ENCODE results near the gene FBXW11. TPM values are rescaled to one million over a fixed set of nuclear protein-coding genes. Genes with fewer than 3 reads are reported as not detected.

The FBXW11 gene
- total RNA-seq, 1 donor from 2014 or later, result 64.7 TPM

DNA sequence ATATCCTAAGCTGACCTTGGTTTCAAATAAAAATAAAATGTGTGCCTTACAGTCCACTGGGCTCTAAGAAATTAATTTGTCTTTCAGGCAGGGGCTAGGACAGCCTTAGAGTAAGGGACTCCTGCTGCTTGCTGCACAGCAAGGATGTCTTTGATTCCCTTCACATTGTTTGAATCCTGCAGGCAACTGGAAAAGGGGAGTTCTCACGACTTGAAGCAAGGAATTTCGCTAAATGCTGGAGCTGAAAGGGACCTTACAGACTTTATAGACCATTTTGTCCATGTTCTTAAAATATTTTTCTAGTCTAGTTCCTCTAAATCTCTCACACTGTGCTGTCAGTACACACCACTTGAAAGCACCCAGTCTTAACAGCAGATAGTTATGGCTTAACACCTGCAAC, 35.6 kb downstream of the FBXW11 start:
- H2AFZ ChIP-seq (ENCODE audit: low read depth, low read length), result no peak overlapping the region
- no peak for FAIRE-seq

DNA sequence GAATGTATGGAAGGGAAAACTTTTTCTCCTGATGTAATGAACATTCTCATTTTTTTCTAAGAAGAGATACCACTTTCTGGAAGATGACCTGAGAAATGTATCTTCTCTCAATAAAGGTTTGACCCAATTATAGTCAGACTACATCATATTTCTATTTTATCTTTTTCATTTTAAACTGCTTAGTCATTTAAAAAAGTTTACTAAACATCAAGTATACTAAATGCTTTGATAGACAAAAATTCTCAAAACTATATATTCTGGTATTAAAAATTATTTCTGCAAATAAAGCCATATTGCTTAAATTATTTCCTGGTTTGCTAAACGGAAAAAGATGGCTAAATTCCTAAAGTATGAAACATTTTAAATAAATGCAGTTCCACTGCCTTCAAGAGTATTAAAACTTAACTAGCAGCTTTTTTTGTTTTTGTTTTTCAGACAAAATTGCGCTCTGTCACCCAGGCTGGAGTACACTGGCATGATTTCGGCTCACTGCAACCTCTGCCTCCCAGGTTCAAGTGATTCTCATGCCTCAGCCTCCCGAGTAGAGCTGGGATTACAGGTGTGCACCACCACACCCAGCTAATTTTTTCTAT, 37.1 kb downstream of the FBXW11 start:
- H3K27me3 ChIP-seq (ENCODE audit: insufficient read depth, low read length), result no peaks in the 10 kb centered on the region
- H3K4me3 Mint-ChIP-seq (ENCODE audit: unreplicated experiment), result no peak overlapping the region
- H3K36me3 ChIP-seq (ENCODE audit: insufficient read depth, low read length), result no peaks in the 10 kb centered on the region
- H3K4me1 Mint-ChIP-seq (ENCODE audit: low read depth, unreplicated experiment), result peaks cover 20% of the 10 kb centered on the region
- TF ChIP-seq, protein P1, sequence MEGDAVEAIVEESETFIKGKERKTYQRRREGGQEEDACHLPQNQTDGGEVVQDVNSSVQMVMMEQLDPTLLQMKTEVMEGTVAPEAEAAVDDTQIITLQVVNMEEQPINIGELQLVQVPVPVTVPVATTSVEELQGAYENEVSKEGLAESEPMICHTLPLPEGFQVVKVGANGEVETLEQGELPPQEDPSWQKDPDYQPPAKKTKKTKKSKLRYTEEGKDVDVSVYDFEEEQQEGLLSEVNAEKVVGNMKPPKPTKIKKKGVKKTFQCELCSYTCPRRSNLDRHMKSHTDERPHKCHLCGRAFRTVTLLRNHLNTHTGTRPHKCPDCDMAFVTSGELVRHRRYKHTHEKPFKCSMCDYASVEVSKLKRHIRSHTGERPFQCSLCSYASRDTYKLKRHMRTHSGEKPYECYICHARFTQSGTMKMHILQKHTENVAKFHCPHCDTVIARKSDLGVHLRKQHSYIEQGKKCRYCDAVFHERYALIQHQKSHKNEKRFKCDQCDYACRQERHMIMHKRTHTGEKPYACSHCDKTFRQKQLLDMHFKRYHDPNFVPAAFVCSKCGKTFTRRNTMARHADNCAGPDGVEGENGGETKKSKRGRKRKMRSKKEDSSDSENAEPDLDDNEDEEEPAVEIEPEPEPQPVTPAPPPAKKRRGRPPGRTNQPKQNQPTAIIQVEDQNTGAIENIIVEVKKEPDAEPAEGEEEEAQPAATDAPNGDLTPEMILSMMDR (IDR thresholded peaks at IDR 0.05; ENCODE audit: insufficient read depth, low read depth, low read length), result no peak
- TF ChIP-seq EZH2 (IDR thresholded peaks at IDR 0.05; ENCODE audit: insufficient read depth, low read length), result no peak
- no peak overlapping the region for H2AFZ ChIP-seq (ENCODE audit: low read depth, low read length)
- no peaks in the 10 kb centered on the region for H3K9me3 Mint-ChIP-seq (ENCODE audit: unreplicated experiment)
- no peak overlapping the region for H3K27ac ChIP-seq (ENCODE audit: low read depth, low read length)
- peaks cover 86% of the 10 kb centered on the region for H4K20me1 ChIP-seq (ENCODE audit: insufficient read depth, low read length)
- FAIRE-seq (no peak), DNase-seq (ENCODE audit: low read depth) (no peak)
- peaks cover 96% of the 10 kb centered on the region for H3K79me2 ChIP-seq (ENCODE audit: insufficient read depth, low read length)
- H3K4me2 ChIP-seq (ENCODE audit: low read length), result no peak overlapping the region
- peaks cover 3% of the 10 kb centered on the region for H3K4me1 ChIP-seq (ENCODE audit: insufficient read depth, low read length)
- no peak overlapping the region for H3K4me3 ChIP-seq (ENCODE audit: insufficient read depth, low read depth, low read length)
- H3K27ac Mint-ChIP-seq (ENCODE audit: unreplicated experiment), result no peak overlapping the region
- H3K9ac ChIP-seq (ENCODE audit: low read length), result no peak overlapping the region
- H3K36me3 Mint-ChIP-seq (ENCODE audit: low read depth, unreplicated experiment), result peaks cover 3% of the 10 kb centered on the region
- no peaks in the 10 kb centered on the region for H3K9me3 ChIP-seq (ENCODE audit: insufficient read depth, low read depth, low read length)
- no peaks in the 10 kb centered on the region for H3K27me3 Mint-ChIP-seq (ENCODE audit: low read depth, unreplicated experiment)

More for the DNA sequence above, 35.6 kb downstream of the FBXW11 start:
- H3K27me3 ChIP-seq (ENCODE audit: insufficient read depth, low read length), result no peaks in the 10 kb centered on the region
- DNase-seq (ENCODE audit: low read depth), result no peak
- no peak overlapping the region for H3K27ac ChIP-seq (ENCODE audit: low read depth, low read length)
- no peak overlapping the region for H3K4me3 ChIP-seq (ENCODE audit: insufficient read depth, low read depth, low read length)
- peaks cover 96% of the 10 kb centered on the region for H3K79me2 ChIP-seq (ENCODE audit: insufficient read depth, low read length)
- Mint-ChIP-seq H3K9me3 (ENCODE audit: unreplicated experiment) (no peaks in the 10 kb centered on the region), H3K36me3 (ENCODE audit: low read depth, unreplicated experiment) (peaks cover 6% of the 10 kb centered on the region), H3K4me1 (ENCODE audit: low read depth, unreplicated experiment) (peaks cover 28% of the 10 kb centered on the region), H3K27ac (ENCODE audit: unreplicated experiment) (no peak overlapping the region), H3K27me3 (ENCODE audit: low read depth, unreplicated experiment) (no peaks in the 10 kb centered on the region), H3K4me3 (ENCODE audit: unreplicated experiment) (no peak overlapping the region)
- no peaks in the 10 kb centered on the region for H3K9me3 ChIP-seq (ENCODE audit: insufficient read depth, low read depth, low read length)
- peaks cover 88% of the 10 kb centered on the region for H4K20me1 ChIP-seq (ENCODE audit: insufficient read depth, low read length)
- no peak overlapping the region for H3K4me2 ChIP-seq (ENCODE audit: low read length)
- TF ChIP-seq EZH2 (IDR thresholded peaks at IDR 0.05; ENCODE audit: insufficient read depth, low read length), result no peak
- TF ChIP-seq, protein P1 (IDR thresholded peaks at IDR 0.05; ENCODE audit: insufficient read depth, low read depth, low read length), result no peak
- no peak overlapping the region for H3K9ac ChIP-seq (ENCODE audit: low read length)
- peaks cover 11% of the 10 kb centered on the region for H3K4me1 ChIP-seq (ENCODE audit: insufficient read depth, low read length)
- no peaks in the 10 kb centered on the region for H3K36me3 ChIP-seq (ENCODE audit: insufficient read depth, low read length)

DNA sequence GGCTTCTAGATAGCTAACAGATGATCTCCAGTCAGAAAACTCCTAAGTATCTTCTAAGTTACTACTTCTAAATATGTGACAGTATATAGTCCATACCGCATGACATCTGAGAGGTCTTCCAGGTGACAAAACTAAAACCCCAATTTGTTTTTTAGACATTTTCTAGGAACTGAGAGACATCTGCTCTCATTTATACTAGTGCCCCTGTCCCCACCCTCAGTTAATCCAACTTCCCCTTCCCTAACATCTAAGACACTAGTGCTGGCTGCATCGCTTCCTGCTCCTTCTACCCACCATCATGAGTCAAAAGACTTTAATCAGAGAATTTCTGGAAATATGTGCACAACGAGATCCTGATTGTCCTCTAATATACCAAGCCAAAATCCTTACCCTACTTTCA, 37.9 kb downstream of the FBXW11 start:
- no peak overlapping the region for H3K27ac ChIP-seq (ENCODE audit: low read depth, low read length)
- H3K27ac Mint-ChIP-seq (ENCODE audit: unreplicated experiment), result no peak overlapping the region

More for the DNA sequence above, 37.9 kb downstream of the FBXW11 start:
- H3K27me3 ChIP-seq (ENCODE audit: insufficient read depth, low read length), result no peaks in the 10 kb centered on the region
- no peaks in the 10 kb centered on the region for H3K27me3 Mint-ChIP-seq (ENCODE audit: low read depth, unreplicated experiment)
- peaks cover 96% of the 10 kb centered on the region for H3K79me2 ChIP-seq (ENCODE audit: insufficient read depth, low read length)
- no peak overlapping the region for H3K4me3 ChIP-seq (ENCODE audit: insufficient read depth, low read depth, low read length)
- peaks cover 23% of the 10 kb centered on the region for H3K4me1 Mint-ChIP-seq (ENCODE audit: low read depth, unreplicated experiment)
- no peaks in the 10 kb centered on the region for H3K9me3 ChIP-seq (ENCODE audit: insufficient read depth, low read depth, low read length)
- no peak for TF ChIP-seq EZH2 (IDR thresholded peaks at IDR 0.05; ENCODE audit: insufficient read depth, low read length)
- TF ChIP-seq, protein P1 (IDR thresholded peaks at IDR 0.05; ENCODE audit: insufficient read depth, low read depth, low read length), result no peak
- H3K4me3 Mint-ChIP-seq (ENCODE audit: unreplicated experiment), result no peak overlapping the region
- DNase-seq (ENCODE audit: low read depth), result no peak
- no peak for FAIRE-seq
- no peaks in the 10 kb centered on the region for H3K36me3 ChIP-seq (ENCODE audit: insufficient read depth, low read length)
- H3K9me3 Mint-ChIP-seq (ENCODE audit: unreplicated experiment), result no peaks in the 10 kb centered on the region
- H4K20me1 ChIP-seq (ENCODE audit: insufficient read depth, low read length), result peaks cover 87% of the 10 kb centered on the region
- peaks cover 3% of the 10 kb centered on the region for H3K4me1 ChIP-seq (ENCODE audit: insufficient read depth, low read length)
- H3K36me3 Mint-ChIP-seq (ENCODE audit: low read depth, unreplicated experiment), result peaks cover 3% of the 10 kb centered on the region
- no peak overlapping the region for H2AFZ ChIP-seq (ENCODE audit: low read depth, low read length)
- no peak overlapping the region for H3K9ac ChIP-seq (ENCODE audit: low read length)
- no peak overlapping the region for H3K4me2 ChIP-seq (ENCODE audit: low read length)

Data from astrocyte (in vitro differentiated cells and primary cell).